ENCODE data around the gene TBX19. TPM values are rescaled to one million over a fixed set of nuclear protein-coding genes. Genes with fewer than 3 reads are reported as not detected.

The TBX19 gene
- total RNA-seq, 2 experiments from 2014 or later = 0.22 to 0.74 TPM

GRCh38 chr1:168257397-168257796, 23.3 kb upstream of the TBX19 start:
- Histone ChIP-seq H3K9me3 (ENCODE audit: low read length) (peaks cover 4% of the 10 kb centered on the region; the same call in 1 of the 2 replicates), H3K27ac (ENCODE audit: low read depth, low read length, poor library complexity, severe bottlenecking) (no peak overlapping the region), H4K20me1 (ENCODE audit: insufficient read depth, low read length) (no peaks in the 10 kb centered on the region), H3K36me3 (ENCODE audit: insufficient read depth, low read length) (peaks cover 26% of the 10 kb centered on the region), H2AFZ (ENCODE audit: low read length) (no peak overlapping the region), H3K4me1 (ENCODE audit: insufficient read depth, low read length, poor library complexity, severe bottlenecking) (no peaks in the 10 kb centered on the region), H3K79me2 (ENCODE audit: insufficient read depth, low read depth, low read length) (no peaks in the 10 kb centered on the region; the same call in 1 of the 2 replicates), H3K4me3 (ENCODE audit: low read depth, low read length, poor library complexity, severe bottlenecking) (no peak overlapping the region), H3K9me2 (ENCODE audit: insufficient read depth, low read length) (no peaks in the 10 kb centered on the region), H3K4me2 (ENCODE audit: low read length) (no peak overlapping the region)
- CTCF ChIA-PET (ENCODE audit: unreplicated experiment) = no interaction called here
- no peak for DNase-seq (ENCODE audit: low spot score)
- intact Hi-C loops (cut with micrococcal nuclease; ENCODE audit: unreplicated experiment) = no loop called here
- BruUV-seq (replicated peaks) = no TSS peak
- POLR2A ChIA-PET = interaction anchor here (0.7 kb wide), 1 partner anchor 42 kb away, joined by 3 read pairs; no protein-coding TSS in a partner anchor
- TF ChIP-seq EZH2phosphoT487 (IDR thresholded peaks at IDR 0.05; ENCODE audit: borderline replicate concordance, low read depth, low read length) (no peak), CTCF (conservative IDR thresholded peaks at IDR 0.05; ENCODE audit: low read length) (no peak)

GRCh38 chr1:168259567-168259966, 21.1 kb upstream of the TBX19 start:
- H3K27ac ChIP-seq (ENCODE audit: low read depth, low read length, poor library complexity, severe bottlenecking) = no peak overlapping the region
- ChIA-PET CTCF (ENCODE audit: unreplicated experiment) (no interaction called here), POLR2A (no interaction called here)
- H2AFZ ChIP-seq (ENCODE audit: low read length) = no peak overlapping the region
- H4K20me1 ChIP-seq (ENCODE audit: insufficient read depth, low read length) = no peaks in the 10 kb centered on the region
- no peaks in the 10 kb centered on the region for H3K79me2 ChIP-seq (ENCODE audit: insufficient read depth, low read depth, low read length)
- peaks cover 12% of the 10 kb centered on the region for H3K9me3 ChIP-seq (ENCODE audit: low read length)
- intact Hi-C loops (cut with micrococcal nuclease; ENCODE audit: unreplicated experiment) = no loop called here
- H3K4me3 ChIP-seq (ENCODE audit: low read depth, low read length, poor library complexity, severe bottlenecking) = no peak overlapping the region
- no TSS peak for BruUV-seq (replicated peaks)
- peaks cover 7% of the 10 kb centered on the region for H3K36me3 ChIP-seq (ENCODE audit: insufficient read depth, low read length)
- TF ChIP-seq CTCF (conservative IDR thresholded peaks at IDR 0.05; ENCODE audit: low read length) = no peak
- no peak for TF ChIP-seq EZH2phosphoT487 (IDR thresholded peaks at IDR 0.05; ENCODE audit: borderline replicate concordance, low read depth, low read length)
- H3K4me1 ChIP-seq (ENCODE audit: insufficient read depth, low read length, poor library complexity, severe bottlenecking) = no peaks in the 10 kb centered on the region
- no peaks in the 10 kb centered on the region for H3K9me2 ChIP-seq (ENCODE audit: insufficient read depth, low read length)
- DNase-seq (ENCODE audit: low spot score) = no peak
- H3K4me2 ChIP-seq (ENCODE audit: low read length) = no peak overlapping the region

DNA sequence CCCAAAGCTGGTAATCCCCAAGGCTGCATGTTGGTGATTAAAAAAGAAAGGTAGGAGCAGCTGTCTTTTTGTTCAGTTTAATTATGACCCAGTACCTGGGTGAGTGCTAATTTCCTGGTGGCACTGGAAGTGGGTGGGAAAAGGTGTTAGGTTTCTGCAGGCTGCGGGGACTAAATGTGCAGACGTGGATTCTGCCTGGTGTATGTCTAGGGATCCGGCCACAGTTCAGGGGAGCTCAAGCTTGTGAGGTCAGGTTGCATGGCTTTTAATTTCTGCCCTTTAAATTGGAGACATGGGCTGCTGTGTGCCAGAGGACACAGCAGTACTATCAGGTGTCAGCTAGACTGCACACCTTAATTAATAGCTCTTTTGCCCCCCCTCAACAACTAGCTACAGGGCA, 20.3 kb upstream of the TBX19 start:
- H3K36me3 ChIP-seq (ENCODE audit: insufficient read depth, low read length) = no peaks in the 10 kb centered on the region; the same call in 1 of the 2 replicates
- POLR2A ChIA-PET = interaction anchor here (0.6 kb wide), 2 partner anchors 26 to 82 kb away, joined by 3 to 4 read pairs; partner anchors contain the start of gene TIPRL
- H3K4me2 ChIP-seq (ENCODE audit: low read length) = no peak overlapping the region
- H3K27ac ChIP-seq (ENCODE audit: low read depth, low read length, poor library complexity, severe bottlenecking) = no peak overlapping the region
- no peaks in the 10 kb centered on the region for H3K79me2 ChIP-seq (ENCODE audit: insufficient read depth, low read depth, low read length)
- intact Hi-C loops (cut with micrococcal nuclease; ENCODE audit: unreplicated experiment) = no loop called here
- BruUV-seq (replicated peaks) = no TSS peak
- H3K9me2 ChIP-seq (ENCODE audit: insufficient read depth, low read length) = no peaks in the 10 kb centered on the region
- H3K4me3 ChIP-seq (ENCODE audit: low read depth, low read length, poor library complexity, severe bottlenecking) = no peak overlapping the region
- no peaks in the 10 kb centered on the region for H4K20me1 ChIP-seq (ENCODE audit: insufficient read depth, low read length)
- DNase-seq (ENCODE audit: low spot score) = no peak
- no peaks in the 10 kb centered on the region for H3K4me1 ChIP-seq (ENCODE audit: insufficient read depth, low read length, poor library complexity, severe bottlenecking)
- CTCF ChIA-PET (ENCODE audit: unreplicated experiment) = no interaction called here
- no peak overlapping the region for H2AFZ ChIP-seq (ENCODE audit: low read length)
- H3K9me3 ChIP-seq (ENCODE audit: low read length) = peaks cover 14% of the 10 kb centered on the region; the same call in 1 of the 2 replicates
- TF ChIP-seq CTCF (conservative IDR thresholded peaks at IDR 0.05; ENCODE audit: low read length) (no peak), EZH2phosphoT487 (IDR thresholded peaks at IDR 0.05; ENCODE audit: borderline replicate concordance, low read depth, low read length) (no peak)
